ENCODE results near the gene SLCO4A1. TPM values are rescaled to one million over a fixed set of nuclear protein-coding genes. Genes with fewer than 3 reads are reported as not detected.
"Not testable (repeated sequence)": the region's sequence is repeated elsewhere in the genome, so short reads cannot be mapped to it uniquely, and the experiment has no call there.

The SLCO4A1 gene
- total RNA-seq, 3 donors from 2014 or later = 13.3 to 18.5 (median 15.0) TPM

GRCh38 chr20:62676976-62677375 is 34.7 kb downstream of the SLCO4A1 start:
- H3K9me3 ChIP-seq = no peaks in the 10 kb centered on the region
- DNase-seq (no peak), ATAC-seq (no peak)
- H3K4me1 ChIP-seq (ENCODE audit: low read depth) = no peaks in the 10 kb centered on the region
- no peaks in the 10 kb centered on the region for H3K36me3 ChIP-seq (ENCODE audit: low read depth)
- intact Hi-C loops (cut with DNase I, micrococcal nuclease) = no loop called here
- no peak overlapping the region for H3K4me3 ChIP-seq
- TF ChIP-seq CTCF (IDR thresholded peaks at IDR 0.05) = no peak

GRCh38 chr20:62677678-62678077 is 35.4 kb downstream of the SLCO4A1 start:
- Histone ChIP-seq H3K4me1 (ENCODE audit: low read depth) (no peaks in the 10 kb centered on the region), H3K36me3 (ENCODE audit: low read depth) (no peaks in the 10 kb centered on the region), H3K9me3 (no peaks in the 10 kb centered on the region), H3K4me3 (no peak overlapping the region)
- ATAC-seq (no peak), DNase-seq (no peak)
- intact Hi-C loops (cut with DNase I, micrococcal nuclease) = no loop called here
- no peak for TF ChIP-seq CTCF (IDR thresholded peaks at IDR 0.05)

- no peak for TF ChIP-seq CTCF (IDR thresholded peaks at IDR 0.05)
- H3K4me1 ChIP-seq (ENCODE audit: low read depth) = no peaks in the 10 kb centered on the region
- no peak overlapping the region for H3K4me3 ChIP-seq
- H3K36me3 ChIP-seq (ENCODE audit: low read depth) = no peaks in the 10 kb centered on the region
- ATAC-seq = no peak
- intact Hi-C loops (cut with DNase I, micrococcal nuclease) = no loop called here
- DNase-seq = no peak
- no peaks in the 10 kb centered on the region for H3K9me3 ChIP-seq
These were observed 36.2 kb downstream of the SLCO4A1 start for GRCh38 chr20:62678553-62678952.

- intact Hi-C loops (cut with DNase I, micrococcal nuclease) = no loop called here
- DNase-seq (no peak), ATAC-seq (no peak)
- H3K4me1 ChIP-seq (ENCODE audit: low read depth) = no peaks in the 10 kb centered on the region
- H3K36me3 ChIP-seq (ENCODE audit: low read depth) = no peaks in the 10 kb centered on the region
- no peak for TF ChIP-seq CTCF (IDR thresholded peaks at IDR 0.05)
- no peaks in the 10 kb centered on the region for H3K9me3 ChIP-seq
- no peak overlapping the region for H3K4me3 ChIP-seq
These were observed 37.8 kb downstream of the SLCO4A1 start for GRCh38 chr20:62679978-62680589.

GRCh38 chr20:62682912-62683517 is 40.7 kb downstream of the SLCO4A1 start:
- H3K36me3 ChIP-seq (ENCODE audit: low read depth) = no peaks in the 10 kb centered on the region
- no peak for DNase-seq
- TF ChIP-seq CTCF (IDR thresholded peaks at IDR 0.05) = no peak
- ATAC-seq = no peak
- peaks cover 9% of the 10 kb centered on the region for H3K4me1 ChIP-seq (ENCODE audit: low read depth)
- H3K4me3 ChIP-seq = no peak overlapping the region
- no peaks in the 10 kb centered on the region for H3K9me3 ChIP-seq
- intact Hi-C loops (cut with DNase I, micrococcal nuclease) = no loop called here

GRCh38 chr20:62683660-62684322 is 41.5 kb downstream of the SLCO4A1 start:
- intact Hi-C loops (cut with DNase I, micrococcal nuclease); H3K4me3 ChIP-seq; H3K4me1 ChIP-seq (ENCODE audit: low read depth); DNase-seq; H3K9me3 ChIP-seq; H3K36me3 ChIP-seq (ENCODE audit: low read depth); ATAC-seq: not testable (repeated sequence)

Measured in mucosa of descending colon (tissue), 3 donors.